ENCODE measurements around the gene SMIM8.
"Not testable (repeated sequence)": the region's sequence is repeated elsewhere in the genome, so short reads cannot be mapped to it uniquely, and the experiment has no call there.

Gene SMIM8, protein sequence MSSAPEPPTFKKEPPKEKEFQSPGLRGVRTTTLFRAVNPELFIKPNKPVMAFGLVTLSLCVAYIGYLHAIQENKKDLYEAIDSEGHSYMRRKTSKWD

DNA sequence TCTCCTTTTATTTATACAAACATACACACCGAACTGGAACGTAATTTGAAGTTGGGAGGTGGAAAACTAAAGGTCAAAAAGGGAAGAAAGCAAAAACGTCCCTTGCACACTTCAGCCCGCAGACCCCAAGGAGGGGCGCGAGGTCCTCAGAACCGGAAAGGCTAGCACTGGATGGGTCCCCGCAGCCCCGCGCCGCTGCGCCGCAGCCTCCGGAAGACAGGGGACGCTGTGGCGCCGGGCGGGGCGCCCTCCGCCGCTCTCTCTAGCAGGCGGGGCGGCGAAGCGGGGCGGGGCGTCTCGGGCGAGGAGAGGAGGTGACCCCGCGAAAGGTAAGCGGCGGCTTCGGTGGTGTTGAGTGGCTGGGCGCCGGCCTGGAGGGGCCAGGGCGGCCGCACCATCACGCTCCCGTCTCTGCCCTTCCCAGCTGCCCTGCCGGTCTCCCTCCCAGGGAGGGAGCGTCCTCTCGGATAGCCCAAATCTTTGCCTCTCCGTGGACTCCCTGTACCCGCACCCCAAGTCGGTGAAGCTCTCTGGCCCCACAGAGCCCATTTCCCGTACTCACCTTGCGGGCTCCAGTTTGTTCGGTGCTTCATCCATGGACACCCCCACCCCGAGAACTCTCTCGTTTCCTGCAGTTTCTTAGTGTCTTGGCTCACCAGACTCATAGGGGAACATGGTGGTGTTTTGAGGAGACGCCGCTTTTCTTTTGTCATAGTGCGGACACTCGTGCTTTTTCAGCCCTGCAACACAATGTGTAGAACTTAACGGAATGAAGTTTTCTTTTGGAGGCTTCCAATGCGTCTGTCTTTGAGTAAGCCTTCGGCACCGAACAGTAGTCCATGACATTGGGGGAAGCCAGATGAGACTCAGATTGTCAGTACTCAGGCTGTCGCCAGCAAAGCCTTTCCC, at the start of gene SMIM8:
Gene SMIM8, plus strand, starts transcription at position 285 of the 909 bp plus-strand sequence. CDS start 14,444 bp downstream, outside the sequence.
- in situ Hi-C loops (cut with HindIII; ENCODE audit: low sequenced_read_pairs) = no loop called here

DNA sequence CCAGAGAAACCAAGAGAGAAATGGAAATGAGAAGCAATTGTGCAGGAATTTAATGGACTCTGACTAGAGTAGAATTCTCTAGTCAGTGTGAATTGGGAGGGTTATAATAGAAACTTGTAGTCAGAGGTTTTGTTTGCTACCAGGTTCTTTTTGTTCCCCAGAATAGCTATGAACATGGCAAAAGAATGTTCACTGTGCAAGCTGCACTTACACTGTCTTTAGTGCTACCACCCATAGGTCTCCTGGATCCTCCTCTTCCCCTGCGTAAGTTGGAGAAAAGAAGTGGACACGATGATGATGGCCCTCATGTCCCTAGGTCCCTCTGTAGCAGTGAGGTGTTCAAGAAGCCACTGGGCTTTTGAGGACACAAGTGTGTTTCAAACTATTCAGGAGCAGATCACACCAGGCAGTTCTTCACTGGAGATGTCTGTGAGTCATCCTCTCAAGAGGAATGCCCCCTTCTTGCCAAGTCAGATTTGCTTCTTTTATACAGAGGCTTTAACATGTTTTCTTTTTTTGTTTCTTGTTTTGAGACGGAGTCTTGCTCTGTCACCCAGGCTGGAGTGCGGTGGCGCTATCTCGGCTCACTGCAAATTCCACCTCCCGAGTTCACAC, 47.6 kb upstream of the SMIM8 start:
- in situ Hi-C loops (cut with HindIII; ENCODE audit: low sequenced_read_pairs) = no loop called here

DNA sequence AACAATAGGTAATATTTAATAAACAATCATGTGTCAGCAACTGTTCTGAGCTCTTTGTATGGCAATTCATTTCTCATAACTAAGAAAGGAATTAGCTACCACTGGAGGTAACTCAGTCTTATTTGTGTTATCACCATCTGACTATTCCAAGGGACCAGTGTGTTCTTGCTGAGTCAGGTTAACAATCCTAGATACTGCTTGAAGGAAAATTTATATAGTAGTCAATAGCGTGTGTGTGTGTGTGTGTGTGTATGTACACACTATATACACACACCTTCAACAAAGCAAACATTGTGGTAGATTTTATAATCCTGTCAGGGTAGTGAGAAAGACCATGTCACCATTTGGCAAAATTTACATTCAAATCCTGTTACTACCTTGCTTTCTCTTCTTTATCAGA, 45.8 kb upstream of the SMIM8 start:
- in situ Hi-C loops (cut with HindIII; ENCODE audit: low sequenced_read_pairs) = no loop called here

DNA sequence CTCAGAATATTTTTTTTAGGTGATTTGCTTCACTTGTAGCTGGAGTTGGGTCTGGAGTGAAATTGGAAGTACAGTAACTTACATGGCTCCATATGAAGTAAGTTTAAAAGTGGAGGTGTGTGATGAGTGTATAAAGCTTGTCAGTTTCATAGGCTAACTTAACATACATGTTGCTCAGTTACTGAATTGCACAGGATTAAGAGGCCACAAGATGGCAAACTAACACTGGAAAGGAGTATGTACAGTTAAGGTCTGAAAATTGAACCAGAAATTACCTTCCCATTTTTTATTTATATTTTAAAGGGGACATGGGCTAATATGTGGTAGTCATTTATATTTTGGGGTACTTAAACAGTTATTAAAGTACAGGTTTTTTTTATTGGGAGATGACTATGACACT, 45.3 kb upstream of the SMIM8 start:
- in situ Hi-C loops (cut with HindIII; ENCODE audit: low sequenced_read_pairs) = no loop called here

DNA sequence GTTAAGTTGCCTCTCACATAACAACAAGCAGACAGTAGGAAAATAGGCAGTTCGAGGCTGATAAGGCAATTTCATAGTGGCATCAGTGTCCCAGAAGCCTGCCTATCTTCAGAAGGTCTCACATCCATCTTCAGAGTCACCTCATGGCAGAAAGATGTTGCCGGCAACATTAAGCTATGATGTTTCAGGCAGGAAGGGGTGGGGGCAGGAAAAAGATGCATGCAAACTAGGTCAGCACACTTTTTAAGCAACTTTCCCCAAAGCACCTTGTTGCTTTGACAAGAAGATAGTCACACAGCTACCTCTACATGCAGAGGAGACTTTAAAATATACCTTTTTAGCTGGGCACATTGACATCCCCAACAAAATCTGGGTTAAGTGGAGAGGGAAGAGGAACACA, 43.2 kb upstream of the SMIM8 start:
- in situ Hi-C loops (cut with HindIII; ENCODE audit: low sequenced_read_pairs) = no loop called here

DNA sequence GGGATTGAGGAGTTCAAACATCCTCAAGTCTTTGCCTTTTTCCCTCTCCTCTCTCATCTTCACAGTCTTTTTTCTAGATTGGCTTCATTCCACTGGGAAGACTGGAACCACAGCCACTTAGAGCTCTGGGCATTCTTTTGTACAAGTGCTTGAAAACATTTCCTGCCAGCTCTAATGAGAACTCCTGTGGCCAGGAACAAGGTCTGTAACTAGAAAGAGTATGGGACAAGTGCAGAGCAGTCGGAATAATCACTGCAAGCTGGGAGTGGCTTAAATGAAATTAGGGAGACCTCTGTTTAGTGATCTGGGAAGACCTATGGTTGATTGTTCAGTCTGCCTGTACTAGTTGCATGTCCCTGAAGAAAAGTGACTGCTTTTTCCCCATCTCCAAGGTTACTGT, 41.0 kb upstream of the SMIM8 start:
- in situ Hi-C loops (cut with HindIII; ENCODE audit: low sequenced_read_pairs) = no loop called here

DNA sequence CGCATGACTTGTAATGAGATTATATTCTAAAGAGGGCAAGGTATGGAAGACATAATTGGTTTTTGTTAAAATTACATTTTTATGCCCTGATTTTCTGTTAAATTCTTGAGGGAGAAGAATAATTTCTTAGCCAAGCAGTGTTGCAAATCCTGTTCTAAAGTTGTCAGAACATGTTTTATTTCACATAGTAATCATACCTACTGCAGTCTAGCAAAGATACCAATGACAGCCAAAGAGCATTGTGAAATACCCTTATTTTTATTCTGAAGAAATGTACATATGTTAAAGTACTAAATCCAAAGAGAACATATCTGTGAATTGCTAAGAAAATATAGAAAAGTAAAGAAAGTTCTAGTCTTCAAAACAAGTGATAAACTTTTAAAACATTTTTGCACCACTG, 39.6 kb upstream of the SMIM8 start:
- in situ Hi-C loops (cut with HindIII; ENCODE audit: low sequenced_read_pairs) = no loop called here

DNA sequence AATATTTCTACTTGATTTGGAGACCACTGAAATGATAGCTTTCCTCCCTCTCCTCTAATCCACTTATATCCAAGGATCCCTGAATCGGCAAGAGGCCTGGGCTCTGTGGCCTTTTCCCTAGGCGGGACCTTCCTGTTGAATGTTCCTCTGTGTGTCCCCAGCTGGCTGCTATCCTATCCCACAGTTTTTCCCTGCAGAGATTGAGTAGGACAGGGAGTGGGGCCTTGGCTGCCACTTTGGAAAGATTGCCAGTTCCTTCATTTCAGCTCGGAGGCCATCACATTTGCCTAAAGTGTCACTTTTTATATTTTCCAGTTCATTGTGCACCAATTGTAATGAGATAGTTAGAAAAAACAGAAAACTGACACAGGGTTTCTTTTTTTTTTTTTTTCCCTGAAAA, 38.9 kb upstream of the SMIM8 start:
- in situ Hi-C loops (cut with HindIII; ENCODE audit: low sequenced_read_pairs) = no loop called here

DNA sequence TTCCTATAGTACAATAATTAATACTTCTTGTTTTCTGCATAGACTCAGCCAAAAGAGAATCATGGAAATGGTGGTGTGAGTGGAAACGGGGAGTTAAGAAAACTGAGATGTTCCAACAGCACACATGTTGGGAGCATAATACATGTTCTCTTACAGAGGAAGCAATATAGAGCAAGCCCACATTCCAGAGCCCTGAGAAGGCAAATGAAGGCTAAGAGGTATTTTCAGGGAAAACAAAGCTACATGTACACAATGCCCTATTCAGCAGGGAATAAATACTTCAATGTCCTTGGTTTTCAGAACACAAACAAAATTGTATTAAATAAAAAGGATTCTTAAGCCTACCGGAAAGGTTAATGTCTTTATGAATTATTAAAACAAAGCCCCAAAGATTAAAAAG, 35.1 kb upstream of the SMIM8 start:
- in situ Hi-C loops (cut with HindIII; ENCODE audit: low sequenced_read_pairs) = no loop called here

DNA sequence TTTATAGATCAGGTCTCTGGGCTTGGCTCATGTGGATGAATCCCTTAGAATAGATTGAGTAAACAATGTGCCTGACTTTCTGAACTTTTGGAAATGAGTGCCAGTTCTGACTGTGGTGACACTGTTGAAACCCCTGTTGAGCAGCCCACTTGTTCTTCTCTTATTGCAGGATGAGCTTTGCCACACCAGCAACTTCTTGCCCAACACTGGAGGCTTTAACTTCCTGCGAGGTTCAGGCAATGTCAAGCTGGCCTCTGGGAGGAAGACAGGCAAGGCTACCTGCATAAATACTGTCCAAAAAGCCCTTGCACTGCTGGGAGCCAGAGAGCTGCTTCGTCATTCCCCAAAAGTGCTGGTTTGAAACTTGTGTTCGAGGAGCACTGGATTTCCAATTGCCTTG, 32.8 kb upstream of the SMIM8 start:
- in situ Hi-C loops (cut with HindIII; ENCODE audit: low sequenced_read_pairs) = no loop called here

DNA sequence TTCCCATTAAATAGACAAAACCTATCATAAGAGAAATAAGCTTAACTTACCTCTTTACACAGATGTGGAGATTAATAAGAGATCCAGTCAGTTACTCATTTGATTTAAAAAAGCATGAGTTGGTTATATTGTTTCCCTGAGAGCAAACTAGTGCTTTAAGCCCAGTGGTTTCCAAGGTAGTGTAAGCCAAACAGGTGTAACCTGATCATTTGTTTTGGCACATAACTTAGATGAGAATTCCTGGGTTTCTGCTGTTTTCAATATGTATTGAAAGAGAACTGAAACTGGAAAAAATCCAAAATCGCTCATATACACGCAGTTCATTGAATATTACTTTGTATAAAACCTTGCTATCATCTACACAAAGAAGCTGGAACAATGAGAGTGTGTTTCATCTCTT, 30.5 kb upstream of the SMIM8 start:
- in situ Hi-C loops (cut with HindIII; ENCODE audit: low sequenced_read_pairs) = no loop called here

DNA sequence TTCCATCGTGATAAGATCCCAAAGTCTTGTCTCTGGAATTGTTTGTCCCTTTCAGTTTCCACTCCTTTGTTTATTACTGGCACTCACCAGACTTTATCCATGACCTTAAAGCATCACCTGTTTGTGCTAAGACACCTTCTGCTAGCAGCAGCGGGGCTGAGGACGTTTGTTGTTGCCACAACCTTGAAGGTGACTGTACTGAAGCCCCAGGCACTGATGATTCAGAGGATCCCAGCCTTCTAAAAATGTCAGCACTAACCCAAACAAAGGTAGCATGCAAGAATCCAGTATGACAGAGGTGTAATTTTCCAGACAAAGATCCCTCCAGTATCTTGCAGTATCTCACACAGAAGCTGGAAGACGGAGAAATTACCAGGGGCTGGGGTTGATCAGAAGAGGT, 28.9 kb upstream of the SMIM8 start:
- in situ Hi-C loops (cut with HindIII; ENCODE audit: low sequenced_read_pairs) = no loop called here

DNA sequence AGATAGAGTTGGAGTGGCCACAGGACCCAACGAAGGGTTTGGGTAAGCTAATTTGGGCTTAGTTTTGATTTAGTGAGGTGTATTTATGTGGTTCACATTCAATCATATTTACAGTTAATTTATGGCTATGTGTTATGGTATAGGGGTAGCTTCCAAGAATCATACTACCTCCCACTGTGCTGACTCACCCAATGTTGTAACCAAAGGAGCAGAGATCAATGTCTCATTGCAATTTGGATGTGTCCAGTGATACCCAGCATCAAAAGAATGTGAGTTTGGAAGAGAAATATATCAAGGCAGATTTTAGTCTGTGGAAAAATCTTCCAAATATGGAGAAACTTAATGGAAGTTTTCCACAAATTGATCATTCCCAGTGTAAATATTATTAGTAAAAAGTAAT, 25.3 kb upstream of the SMIM8 start:
- in situ Hi-C loops (cut with HindIII; ENCODE audit: low sequenced_read_pairs) = no loop called here

DNA sequence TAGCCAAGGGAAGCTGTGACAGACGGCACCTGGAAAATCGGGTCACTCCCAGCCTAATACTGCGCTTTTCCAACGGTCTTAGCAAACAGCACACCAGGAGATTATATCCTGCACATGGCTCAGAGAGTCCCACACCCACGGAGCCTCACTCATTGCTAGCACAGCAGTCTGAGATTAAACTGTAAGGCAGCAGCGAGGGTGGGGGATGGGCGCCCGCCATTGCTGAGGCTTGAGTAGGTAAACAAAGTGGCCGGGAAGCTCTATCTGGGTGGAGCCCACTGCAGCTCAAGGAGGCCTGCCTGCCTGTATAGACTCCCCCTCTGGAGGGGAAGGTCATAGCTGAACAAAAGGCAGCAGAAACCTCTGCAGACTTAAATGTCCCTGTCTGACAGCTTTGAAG, 21.1 kb upstream of the SMIM8 start:
- in situ Hi-C loops (cut with HindIII; ENCODE audit: low sequenced_read_pairs) = not testable (repeated sequence)

DNA sequence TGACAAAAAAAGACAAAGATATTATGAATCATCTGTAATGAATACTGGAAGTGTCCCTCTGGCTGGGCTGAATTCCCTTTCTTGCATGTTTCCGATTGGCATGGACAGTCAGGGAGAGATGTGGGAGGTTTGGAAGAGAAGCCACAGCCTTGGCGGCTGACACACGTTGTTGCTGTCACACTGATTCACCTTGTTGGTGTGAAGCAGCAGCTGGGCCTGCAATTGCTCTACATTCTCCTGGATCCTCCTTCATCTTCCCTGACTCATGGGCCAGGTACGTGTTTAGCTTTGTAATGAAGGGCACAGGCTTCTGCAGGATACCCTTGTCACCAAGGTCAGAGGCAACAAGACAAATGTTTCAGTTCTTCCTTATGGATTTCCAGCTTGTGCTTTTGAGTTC, 13.4 kb upstream of the SMIM8 start:
- in situ Hi-C loops (cut with HindIII; ENCODE audit: low sequenced_read_pairs) = no loop called here

DNA sequence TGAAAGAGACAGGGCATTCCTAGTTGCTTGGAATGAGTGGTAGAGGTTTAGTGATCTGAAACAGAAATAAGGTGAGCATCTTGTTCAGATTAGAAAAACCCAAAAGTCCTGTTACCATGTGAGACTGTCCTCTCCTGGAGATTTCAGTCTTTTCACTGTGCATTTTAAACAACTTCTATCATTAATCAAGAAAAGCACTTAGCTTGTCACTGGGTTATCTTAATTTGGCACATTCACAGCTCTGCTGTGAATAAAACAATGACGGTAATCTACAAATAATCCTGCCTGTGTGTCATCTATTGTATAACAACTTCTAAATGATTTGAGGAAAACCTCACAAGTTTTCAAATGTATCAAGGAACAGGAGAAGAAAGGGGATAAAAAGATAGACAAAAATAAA, 9.5 kb upstream of the SMIM8 start:
- in situ Hi-C loops (cut with HindIII; ENCODE audit: low sequenced_read_pairs) = no loop called here

DNA sequence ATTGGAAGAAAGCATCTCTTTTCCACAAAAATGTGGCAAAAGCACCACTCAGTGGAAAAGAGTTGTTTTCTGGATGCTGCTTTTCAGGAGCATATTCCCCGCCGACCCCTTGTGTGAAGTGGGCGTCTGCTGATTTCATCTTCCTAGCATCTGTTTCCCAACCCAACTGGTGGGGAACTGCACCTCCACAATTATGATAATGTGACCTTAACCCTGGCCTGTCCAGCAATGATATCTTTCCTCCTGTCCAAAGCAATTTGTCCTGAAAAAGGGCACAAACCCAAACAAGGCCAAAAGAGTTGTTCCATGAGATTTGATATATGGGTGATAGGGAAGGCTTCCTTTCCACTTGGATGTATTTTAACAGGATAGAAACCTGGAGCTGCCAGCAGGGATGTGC, 7.3 kb upstream of the SMIM8 start:
- in situ Hi-C loops (cut with HindIII; ENCODE audit: low sequenced_read_pairs) = no loop called here

DNA sequence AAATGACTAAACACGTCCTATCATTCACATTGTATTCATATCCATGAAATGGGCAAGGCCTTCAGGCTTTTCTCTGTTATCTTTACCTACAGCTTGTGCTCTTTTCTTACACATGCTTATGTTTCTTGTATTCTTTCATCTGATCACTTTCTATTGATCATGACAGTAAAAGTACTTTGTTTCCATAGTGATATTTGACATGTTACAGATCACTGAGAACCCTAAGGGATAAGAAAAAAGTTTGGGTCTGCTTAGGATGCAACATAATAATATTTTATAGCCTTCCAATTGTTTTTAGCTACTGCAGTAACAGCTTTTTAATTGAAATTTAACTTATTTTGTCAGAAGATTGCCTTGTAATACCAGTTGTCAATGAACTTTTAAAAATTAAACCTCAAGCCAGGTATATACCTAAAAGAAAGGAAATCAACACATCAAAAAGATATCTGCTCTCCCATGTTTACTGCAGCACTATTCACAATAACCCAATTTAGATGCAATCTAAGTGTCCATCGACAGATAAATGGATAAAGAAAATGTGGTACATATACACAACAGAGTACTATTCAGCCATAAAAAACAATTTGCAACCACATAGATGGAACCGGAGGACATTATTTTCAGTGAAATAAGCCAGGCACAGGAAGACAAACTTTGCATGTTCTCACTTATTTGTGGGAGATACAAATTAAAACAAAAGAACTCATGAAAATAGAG, 3.0 kb upstream of the SMIM8 start:
- in situ Hi-C loops (cut with HindIII; ENCODE audit: low sequenced_read_pairs) = no loop called here

DNA sequence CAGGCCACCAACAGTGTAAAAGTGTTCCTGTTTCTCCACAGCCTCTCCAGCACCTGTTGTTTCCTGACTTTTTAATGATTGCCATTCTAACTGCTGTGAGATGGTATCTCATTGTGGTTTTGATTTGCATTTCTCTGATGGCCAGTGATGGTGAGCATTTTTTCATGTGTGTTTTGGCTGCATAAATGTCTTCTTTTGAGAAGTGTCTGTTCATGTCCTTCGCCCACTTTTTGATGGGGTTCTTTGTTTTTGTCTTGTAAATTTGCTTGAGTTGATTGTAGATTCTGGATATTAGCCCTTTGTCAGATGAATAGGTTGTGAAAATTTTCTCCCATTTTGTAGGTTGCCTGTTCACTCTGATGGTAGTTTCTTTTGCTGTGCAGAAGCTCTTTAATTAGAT, 1.5 kb downstream of the SMIM8 start:
- in situ Hi-C loops (cut with HindIII; ENCODE audit: low sequenced_read_pairs) = not testable (repeated sequence)

DNA sequence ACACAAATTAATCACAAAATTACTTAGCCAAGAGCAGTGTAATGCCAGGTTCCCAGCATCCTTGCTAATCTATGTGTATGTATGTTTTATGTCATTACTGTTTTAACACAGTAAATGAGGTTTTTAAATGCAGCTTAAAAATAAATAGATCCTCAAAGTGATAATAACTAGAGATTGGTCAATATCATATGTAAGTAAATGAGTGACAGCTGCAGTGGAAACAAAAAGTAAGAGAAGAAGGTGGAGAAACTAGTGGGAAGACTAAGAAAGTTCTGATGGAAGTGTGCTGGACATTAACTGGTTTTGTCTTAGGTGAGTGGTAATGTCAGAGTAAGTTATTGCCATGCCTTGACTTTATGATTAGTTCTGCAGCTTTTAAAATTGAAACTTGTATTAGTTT, 8.6 kb downstream of the SMIM8 start:
- in situ Hi-C loops (cut with HindIII; ENCODE audit: low sequenced_read_pairs) = no loop called here

DNA sequence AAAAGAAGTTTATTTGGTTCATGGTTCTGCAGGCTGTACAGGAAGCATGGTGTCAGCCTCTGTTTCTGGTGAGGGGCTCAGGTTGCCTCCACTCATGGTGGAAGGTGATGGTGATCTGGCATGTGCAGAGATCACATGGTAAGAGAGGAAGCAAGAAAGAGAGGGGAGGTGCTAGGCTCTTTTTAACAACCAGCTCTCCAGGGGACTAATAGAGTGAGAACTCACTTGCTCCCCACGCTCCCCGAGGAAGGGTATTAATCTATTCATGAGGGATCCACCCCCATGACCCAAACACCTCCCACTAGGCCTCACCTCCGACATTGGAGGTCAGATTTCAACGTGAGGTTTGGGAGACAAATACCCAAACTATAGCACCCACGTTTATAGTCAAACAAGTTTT, 10.6 kb downstream of the SMIM8 start:
- in situ Hi-C loops (cut with HindIII; ENCODE audit: low sequenced_read_pairs) = no loop called here
